Measurements from ENCODE around the gene UXS1.

UXS1 gene

DNA sequence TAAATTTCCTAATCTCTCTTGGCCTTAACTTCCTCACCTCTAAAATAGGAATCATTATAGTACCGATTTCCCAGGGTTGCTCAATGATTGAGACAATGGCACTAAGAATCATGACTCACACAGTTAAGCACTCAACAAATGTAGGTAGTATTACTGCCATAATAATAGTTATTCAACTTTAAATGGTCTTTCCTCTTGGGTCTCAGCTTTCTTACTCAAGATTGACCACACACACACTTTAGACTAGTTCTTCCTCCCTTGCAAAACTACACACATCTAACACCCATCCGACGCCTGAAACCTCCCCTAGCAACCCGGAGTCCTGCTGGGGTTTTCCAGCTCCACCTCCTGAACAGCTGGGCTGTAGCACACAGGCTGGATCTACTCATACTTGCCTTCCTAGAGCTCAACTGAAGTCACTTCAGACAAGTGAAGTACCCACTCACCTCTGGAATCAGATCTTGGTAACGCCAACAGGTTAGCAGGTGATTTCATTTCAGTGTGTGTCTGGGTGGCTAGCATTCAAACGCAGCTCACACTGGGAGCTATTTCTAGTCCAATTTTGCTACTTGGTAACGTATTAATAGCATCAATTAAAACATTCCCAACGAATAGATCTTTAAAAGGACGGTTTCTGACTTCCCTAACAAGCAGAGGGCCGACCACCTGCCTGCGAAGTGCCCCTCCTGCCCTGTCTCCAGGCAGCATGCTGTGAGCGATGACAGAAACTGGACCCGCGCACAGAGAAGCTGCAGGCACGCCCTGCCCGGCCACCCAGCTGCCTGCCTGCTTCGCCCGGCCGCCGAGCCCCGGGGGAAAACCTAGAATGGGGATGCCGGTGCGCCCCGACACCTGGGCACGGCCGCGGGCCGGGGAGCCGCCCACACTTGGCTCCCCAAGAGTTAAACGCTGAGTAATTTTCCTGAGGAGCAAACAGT, 1.1 kb downstream of the UXS1 start:
- TF ChIP-seq, protein P1, sequence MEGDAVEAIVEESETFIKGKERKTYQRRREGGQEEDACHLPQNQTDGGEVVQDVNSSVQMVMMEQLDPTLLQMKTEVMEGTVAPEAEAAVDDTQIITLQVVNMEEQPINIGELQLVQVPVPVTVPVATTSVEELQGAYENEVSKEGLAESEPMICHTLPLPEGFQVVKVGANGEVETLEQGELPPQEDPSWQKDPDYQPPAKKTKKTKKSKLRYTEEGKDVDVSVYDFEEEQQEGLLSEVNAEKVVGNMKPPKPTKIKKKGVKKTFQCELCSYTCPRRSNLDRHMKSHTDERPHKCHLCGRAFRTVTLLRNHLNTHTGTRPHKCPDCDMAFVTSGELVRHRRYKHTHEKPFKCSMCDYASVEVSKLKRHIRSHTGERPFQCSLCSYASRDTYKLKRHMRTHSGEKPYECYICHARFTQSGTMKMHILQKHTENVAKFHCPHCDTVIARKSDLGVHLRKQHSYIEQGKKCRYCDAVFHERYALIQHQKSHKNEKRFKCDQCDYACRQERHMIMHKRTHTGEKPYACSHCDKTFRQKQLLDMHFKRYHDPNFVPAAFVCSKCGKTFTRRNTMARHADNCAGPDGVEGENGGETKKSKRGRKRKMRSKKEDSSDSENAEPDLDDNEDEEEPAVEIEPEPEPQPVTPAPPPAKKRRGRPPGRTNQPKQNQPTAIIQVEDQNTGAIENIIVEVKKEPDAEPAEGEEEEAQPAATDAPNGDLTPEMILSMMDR (IDR thresholded peaks at IDR 0.05), result no peak

DNA sequence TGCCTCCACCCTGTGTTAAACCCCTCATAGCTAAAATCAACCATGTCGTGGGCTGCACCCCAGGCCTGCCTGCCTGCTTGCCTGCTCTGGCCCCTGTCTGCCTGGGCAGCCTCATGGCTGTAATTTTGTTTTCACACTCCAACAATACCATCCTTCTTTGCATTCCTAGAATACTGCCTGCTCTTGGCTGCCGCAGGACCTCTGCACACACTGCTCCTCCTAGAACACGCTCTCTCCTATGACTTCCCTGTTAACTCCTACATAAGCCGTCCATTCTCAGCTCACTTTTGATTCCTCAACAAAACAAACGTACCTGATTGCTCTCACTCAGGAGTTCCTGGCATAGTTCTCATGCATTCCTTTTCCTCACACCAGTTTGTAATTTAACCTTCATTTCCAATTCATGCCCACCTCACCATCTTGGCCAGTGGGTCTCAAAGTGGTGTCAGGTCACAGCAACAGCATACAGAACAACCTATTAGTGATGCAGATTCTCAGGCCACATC, 2.5 kb downstream of the UXS1 start:
- TF ChIP-seq, protein P1 (IDR thresholded peaks at IDR 0.05), result no peak

DNA sequence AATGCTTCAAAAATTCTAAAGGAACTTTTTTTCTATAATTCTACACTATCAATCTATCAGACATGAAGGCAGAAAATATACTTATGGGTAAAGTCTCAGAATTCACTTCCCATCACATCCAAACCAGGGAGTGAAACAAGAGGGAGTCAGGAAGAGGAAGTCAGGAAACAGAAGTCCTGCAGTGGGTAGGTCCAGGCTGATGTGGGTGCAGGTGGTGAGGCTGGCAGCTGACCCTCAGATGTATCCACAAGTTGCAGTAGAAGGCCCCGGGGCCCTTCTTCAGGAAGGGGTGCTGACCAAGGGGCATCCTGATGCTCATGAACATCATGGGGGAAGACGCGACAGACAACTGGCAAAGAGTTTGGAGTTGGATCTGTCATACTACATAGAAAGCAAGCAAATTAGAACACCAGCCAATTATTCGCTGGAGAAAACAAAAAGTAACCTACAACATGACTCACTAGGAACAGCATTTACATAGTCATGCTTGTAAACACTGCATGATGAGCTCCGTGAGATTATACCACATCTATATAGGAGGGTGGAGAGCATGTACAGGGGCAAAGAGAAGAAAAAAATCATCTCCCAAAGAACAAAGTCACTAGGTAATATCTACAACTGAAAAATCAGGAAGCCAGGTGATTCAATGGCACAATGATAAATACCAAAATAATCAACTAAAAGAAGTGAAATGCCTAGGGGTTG, 4.2 kb downstream of the UXS1 start:
- TF ChIP-seq, protein P1 (IDR thresholded peaks at IDR 0.05), result no peak

DNA sequence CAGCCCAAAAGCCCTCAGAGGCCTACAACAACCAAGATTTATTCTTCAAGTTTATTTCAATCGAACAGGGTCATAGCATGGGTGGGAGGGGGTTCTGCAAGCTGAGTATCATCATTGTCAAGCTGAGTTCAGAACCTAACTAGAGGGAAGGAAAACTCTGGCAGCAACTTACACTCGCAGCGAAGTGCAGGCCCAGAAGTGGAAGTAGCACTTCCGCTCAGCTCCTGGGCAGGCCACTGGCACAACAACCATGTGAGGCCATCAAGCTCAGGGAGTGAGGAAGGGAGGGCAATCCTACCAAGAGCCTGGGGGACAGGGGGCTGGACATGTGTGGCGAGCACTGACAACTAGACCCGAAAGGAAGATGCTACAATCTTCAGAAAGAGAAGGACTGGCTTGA, 4.8 kb downstream of the UXS1 start:
- TF ChIP-seq, protein P1 (IDR thresholded peaks at IDR 0.05), result no peak

DNA sequence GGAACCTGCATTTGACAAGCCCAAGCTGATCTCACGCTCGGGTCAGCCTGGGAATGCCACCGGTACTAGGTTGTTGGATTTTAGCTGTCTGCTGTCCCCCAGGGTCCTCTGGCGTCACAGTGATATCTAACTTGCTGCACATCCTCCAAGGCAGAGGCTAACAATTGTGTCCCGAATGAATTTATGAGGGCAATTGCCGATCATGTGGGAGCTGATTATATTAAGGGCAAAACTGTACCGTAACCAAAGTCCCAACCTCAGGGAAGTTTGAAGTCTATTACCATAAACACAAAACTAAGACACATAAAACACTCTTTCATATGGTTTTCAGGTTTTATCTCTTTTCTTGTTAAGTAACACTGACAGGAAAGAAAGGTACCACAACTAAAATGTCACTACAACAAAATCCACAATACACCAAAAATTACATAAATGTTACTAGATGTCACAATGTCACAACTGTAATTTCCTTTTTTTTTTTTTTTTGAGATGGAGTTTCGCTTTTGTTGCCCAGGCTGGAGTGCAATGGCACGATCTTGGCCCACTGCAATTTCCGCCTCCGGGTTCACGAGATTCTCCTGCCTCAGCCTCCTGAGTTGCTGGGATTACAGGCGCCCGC, 6.7 kb downstream of the UXS1 start:
- TF ChIP-seq, protein P1 (IDR thresholded peaks at IDR 0.05), result no peak

DNA sequence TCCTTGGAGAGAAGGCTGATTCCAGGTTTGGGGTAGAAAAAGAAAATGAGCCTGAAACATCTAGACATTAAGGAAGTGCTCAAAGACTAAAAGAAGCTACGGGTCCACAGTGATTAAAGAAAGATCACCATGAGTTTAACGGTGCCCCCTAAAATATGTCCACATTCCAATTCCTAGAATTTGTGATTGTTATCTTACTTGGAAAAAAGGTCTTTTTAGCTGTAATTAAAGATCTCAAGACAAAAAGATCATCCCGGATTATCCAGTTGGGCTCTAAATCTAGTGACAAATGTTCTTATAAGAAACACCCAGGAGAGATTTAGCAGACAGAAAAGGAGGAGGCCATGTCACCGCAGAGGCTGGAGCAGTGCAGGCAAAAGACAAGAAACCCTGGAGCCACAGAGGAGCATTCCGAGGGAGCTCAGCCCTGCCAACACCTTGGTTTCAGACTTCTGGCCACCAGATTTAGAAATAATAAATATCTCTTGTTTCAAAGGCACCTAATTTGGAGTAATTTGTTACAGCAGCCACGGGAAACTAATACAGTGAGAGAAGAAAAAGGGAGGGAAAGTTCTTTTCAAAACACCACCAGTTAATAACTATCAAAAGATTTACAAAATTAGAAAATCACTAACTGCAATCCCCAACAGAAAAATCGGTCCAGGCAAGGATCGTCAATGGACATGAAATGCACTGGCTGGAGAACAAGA, 8.5 kb downstream of the UXS1 start:
- TF ChIP-seq, protein P1 (IDR thresholded peaks at IDR 0.05), result no peak

DNA sequence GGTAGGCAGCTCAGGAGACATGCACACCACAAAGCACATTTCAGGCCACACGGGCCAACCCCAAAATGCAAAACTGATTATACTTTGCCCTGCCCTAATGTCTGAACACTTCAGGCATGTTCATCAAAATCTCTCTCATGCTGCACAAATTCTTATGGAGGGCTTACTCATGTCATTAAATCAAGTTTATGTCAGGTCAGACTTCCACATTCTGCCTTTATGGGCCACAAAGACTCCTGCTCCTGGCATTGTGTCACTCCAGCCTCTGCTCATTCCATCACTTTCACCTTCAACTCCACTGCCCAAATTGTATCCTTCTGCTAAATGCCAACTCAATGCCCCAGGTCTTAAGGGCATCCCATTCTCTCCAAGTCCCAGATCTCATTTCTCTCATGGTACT, 9.2 kb downstream of the UXS1 start:
- TF ChIP-seq, protein P1 (IDR thresholded peaks at IDR 0.05), result no peak
